GM19455 (cell line): ENCODE measurements around the gene PRTN3.
"Not testable (repeated sequence)": the region's sequence is repeated elsewhere in the genome, so short reads cannot be mapped to it uniquely, and the experiment has no call there.

Source experiments
- ATAC-seq: cut with Tn5 transposase; IDR thresholded peaks from one replicate; pipeline ENCODE4 v1.9.1; 2021; ENCODE audit not compliant: unreplicated experiment

The PRTN3 gene

GRCh38 chr19:843180-843835 is 2.5 kb downstream of the PRTN3 start:
- ATAC-seq: no peak

- ATAC-seq: no peak
Observed at GRCh38 chr19:843836-844545, 3.2 kb downstream of the PRTN3 start.

GRCh38 chr19:844546-844971 is 3.8 kb downstream of the PRTN3 start:
- no peak for ATAC-seq

GRCh38 chr19:845707-846521 is 5.1 kb downstream of the PRTN3 start:
- ATAC-seq: no peak

- no peak for ATAC-seq
Observed at GRCh38 chr19:848386-848921, 7.7 kb downstream of the PRTN3 start.

- not testable (repeated sequence) for ATAC-seq
Observed at GRCh38 chr19:849195-849594, 8.4 kb downstream of the PRTN3 start.

GRCh38 chr19:850221-850978 is 9.6 kb downstream of the PRTN3 start:
- no peak for ATAC-seq

GRCh38 chr19:850979-851335 is 10.2 kb downstream of the PRTN3 start:
- ATAC-seq: no peak

GRCh38 chr19:852136-853013 is 11.6 kb downstream of the PRTN3 start, which contains the start of gene ELANE:
ELANE (plus strand) TSS chr19:852303; CDS start chr19:852329, 26 bp downstream.
- ATAC-seq: no peak

- ATAC-seq: no peak
Observed at GRCh38 chr19:853014-853585, 12.3 kb downstream of the PRTN3 start.

GRCh38 chr19:853614-854220 is 12.9 kb downstream of the PRTN3 start:
- not testable (repeated sequence) for ATAC-seq

- ATAC-seq: no peak
Observed at GRCh38 chr19:854549-854948, 13.8 kb downstream of the PRTN3 start.

GRCh38 chr19:855142-855541 is 14.3 kb downstream of the PRTN3 start:
- ATAC-seq: no peak

- ATAC-seq: no peak
Observed at GRCh38 chr19:855566-856120, 14.8 kb downstream of the PRTN3 start.

- ATAC-seq: no peak
Observed at GRCh38 chr19:858284-858683, 17.5 kb downstream of the PRTN3 start.

- no peak for ATAC-seq
Observed at GRCh38 chr19:858868-859843, 18.4 kb downstream of the PRTN3 start, which contains the start of gene CFD. CFD (plus strand) TSS chr19:859664; CDS start chr19:859690, 26 bp downstream.

- no peak for ATAC-seq
Observed at GRCh38 chr19:861141-861755, 20.4 kb downstream of the PRTN3 start.
